Stimulated activated effector memory CD8-positive, alpha-beta T cell treated with anti-CD3 and anti-CD28 coated beads, Interleukin-12 subunit alpha, Interleukin-12 subunit beta, amount 100 ng/mL, for 72 hours (primary cell): ENCODE data around the gene PLXNC1.

ENCODE experiments used
- ATAC-seq: fragments of 150-1000 bp; cut with Tn5 transposase; 2 replicates; pipeline ENCODE4 v1.10.0; 2021
- DNase-seq, 2 donors: peaks; one replicate each; pipeline ENCODE4 v3.0.0; 2021 to 2022; ENCODE audit warnings: low spot score in 2 of 2
- H3K27ac Mint-ChIP-seq: one replicate; pipeline ENCODE4 v1.8.0; 2022; ENCODE audit warnings: mild to moderate bottlenecking, mixed read lengths
- H3K36me3 Mint-ChIP-seq: one replicate; pipeline ENCODE4 v1.8.0; 2022; ENCODE audit warnings: mild to moderate bottlenecking, mixed read lengths
- H3K4me1 Mint-ChIP-seq: one replicate; pipeline ENCODE4 v1.8.0; 2022; ENCODE audit warnings: mixed read lengths
- H3K4me3 Mint-ChIP-seq: one replicate; pipeline ENCODE4 v1.8.0; 2022; ENCODE audit warnings: mild to moderate bottlenecking, mixed read lengths
- H3K9me3 Mint-ChIP-seq: one replicate; pipeline ENCODE4 v1.8.0; 2022; ENCODE audit warnings: mixed read lengths

PLXNC1 gene

GRCh38 chr12:94122591-94122990 is 25.8 kb upstream of the PLXNC1 start:
- no peaks in the 10 kb centered on the region for H3K9me3 Mint-ChIP-seq
- H3K4me3 Mint-ChIP-seq = no peak overlapping the region
- H3K27ac Mint-ChIP-seq = peak overlapping the region; percentile 96
- peaks cover 30% of the 10 kb centered on the region for H3K4me1 Mint-ChIP-seq
- ATAC-seq (no peak), DNase-seq (no peak)
- H3K36me3 Mint-ChIP-seq = no peaks in the 10 kb centered on the region

- peak overlapping the region; percentile 63 for H3K4me3 Mint-ChIP-seq
- DNase-seq (no peak), ATAC-seq (no peak)
- no peaks in the 10 kb centered on the region for H3K36me3 Mint-ChIP-seq
- H3K4me1 Mint-ChIP-seq = peaks cover 30% of the 10 kb centered on the region
- peak overlapping the region; percentile 96 for H3K27ac Mint-ChIP-seq
- no peaks in the 10 kb centered on the region for H3K9me3 Mint-ChIP-seq
Observed at GRCh38 chr12:94123127-94123526, 25.2 kb upstream of the PLXNC1 start.

GRCh38 chr12:94126067-94126466 is 22.3 kb upstream of the PLXNC1 start:
- H3K9me3 Mint-ChIP-seq = peaks cover 2% of the 10 kb centered on the region
- H3K4me3 Mint-ChIP-seq = no peak overlapping the region
- no peak for ATAC-seq
- no peaks in the 10 kb centered on the region for H3K36me3 Mint-ChIP-seq
- no peak for DNase-seq
- H3K27ac Mint-ChIP-seq = no peak overlapping the region
- H3K4me1 Mint-ChIP-seq = peaks cover 30% of the 10 kb centered on the region

- Mint-ChIP-seq H3K4me3 (no peak overlapping the region), H3K36me3 (no peaks in the 10 kb centered on the region), H3K4me1 (peaks cover 30% of the 10 kb centered on the region), H3K9me3 (peaks cover 2% of the 10 kb centered on the region), H3K27ac (no peak overlapping the region)
- ATAC-seq (no peak), DNase-seq (no peak)
Observed at GRCh38 chr12:94127239-94128131, 20.9 kb upstream of the PLXNC1 start.

- Mint-ChIP-seq H3K9me3 (peaks cover 2% of the 10 kb centered on the region), H3K27ac (no peak overlapping the region), H3K4me3 (no peak overlapping the region), H3K36me3 (no peaks in the 10 kb centered on the region), H3K4me1 (peaks cover 25% of the 10 kb centered on the region)
- no peak for ATAC-seq
- DNase-seq = no peak
Observed at GRCh38 chr12:94128280-94128679, 20.1 kb upstream of the PLXNC1 start.

GRCh38 chr12:94133964-94134795 is 14.2 kb upstream of the PLXNC1 start:
- ATAC-seq = peak; percentile 84
- H3K9me3 Mint-ChIP-seq = peaks cover 2% of the 10 kb centered on the region
- no peak overlapping the region for H3K27ac Mint-ChIP-seq
- no peak for DNase-seq
- no peak overlapping the region for H3K4me3 Mint-ChIP-seq
- no peaks in the 10 kb centered on the region for H3K4me1 Mint-ChIP-seq
- no peaks in the 10 kb centered on the region for H3K36me3 Mint-ChIP-seq

GRCh38 chr12:94135896-94136295 is 12.5 kb upstream of the PLXNC1 start:
- no peaks in the 10 kb centered on the region for H3K36me3 Mint-ChIP-seq
- no peak for DNase-seq
- H3K9me3 Mint-ChIP-seq = no peaks in the 10 kb centered on the region
- H3K4me1 Mint-ChIP-seq = peaks cover 7% of the 10 kb centered on the region
- ATAC-seq = no peak
- no peak overlapping the region for H3K4me3 Mint-ChIP-seq
- H3K27ac Mint-ChIP-seq = no peak overlapping the region

- DNase-seq (no peak), ATAC-seq (no peak)
- Mint-ChIP-seq H3K36me3 (no peaks in the 10 kb centered on the region), H3K4me3 (no peak overlapping the region), H3K27ac (no peak overlapping the region), H3K4me1 (peaks cover 14% of the 10 kb centered on the region), H3K9me3 (no peaks in the 10 kb centered on the region)
Observed at GRCh38 chr12:94139816-94140215, 8.6 kb upstream of the PLXNC1 start.

GRCh38 chr12:94140556-94140955 is 7.8 kb upstream of the PLXNC1 start:
- ATAC-seq = peak; percentile 84
- Mint-ChIP-seq H3K36me3 (no peaks in the 10 kb centered on the region), H3K4me3 (no peak overlapping the region), H3K4me1 (peaks cover 14% of the 10 kb centered on the region), H3K9me3 (no peaks in the 10 kb centered on the region), H3K27ac (no peak overlapping the region)
- peak; percentile 25 to 72 for DNase-seq

- H3K4me3 Mint-ChIP-seq = no peak overlapping the region
- H3K4me1 Mint-ChIP-seq = peaks cover 14% of the 10 kb centered on the region
- DNase-seq (no peak), ATAC-seq (peak; percentile 23)
- H3K27ac Mint-ChIP-seq = no peak overlapping the region
- H3K36me3 Mint-ChIP-seq = no peaks in the 10 kb centered on the region
- H3K9me3 Mint-ChIP-seq = no peaks in the 10 kb centered on the region
Observed at GRCh38 chr12:94141004-94141764, 7.2 kb upstream of the PLXNC1 start.

- DNase-seq = no peak
- no peak for ATAC-seq
- Mint-ChIP-seq H3K4me1 (peaks cover 14% of the 10 kb centered on the region), H3K36me3 (no peaks in the 10 kb centered on the region), H3K27ac (no peak overlapping the region), H3K9me3 (no peaks in the 10 kb centered on the region), H3K4me3 (no peak overlapping the region)
Observed at GRCh38 chr12:94141892-94142291, 6.5 kb upstream of the PLXNC1 start.

GRCh38 chr12:94143438-94143837 is 4.9 kb upstream of the PLXNC1 start:
- no peak for ATAC-seq
- peaks cover 14% of the 10 kb centered on the region for H3K4me1 Mint-ChIP-seq
- H3K36me3 Mint-ChIP-seq = no peaks in the 10 kb centered on the region
- H3K4me3 Mint-ChIP-seq = no peak overlapping the region
- H3K27ac Mint-ChIP-seq = no peak overlapping the region
- no peak for DNase-seq
- no peaks in the 10 kb centered on the region for H3K9me3 Mint-ChIP-seq

- Mint-ChIP-seq H3K4me1 (peaks cover 14% of the 10 kb centered on the region), H3K36me3 (no peaks in the 10 kb centered on the region), H3K9me3 (no peaks in the 10 kb centered on the region), H3K27ac (no peak overlapping the region), H3K4me3 (no peak overlapping the region)
- ATAC-seq (no peak), DNase-seq (no peak)
Observed at GRCh38 chr12:94143951-94144350, 4.4 kb upstream of the PLXNC1 start.

- Mint-ChIP-seq H3K9me3 (no peaks in the 10 kb centered on the region), H3K4me1 (peaks cover 14% of the 10 kb centered on the region), H3K36me3 (no peaks in the 10 kb centered on the region), H3K27ac (no peak overlapping the region), H3K4me3 (no peak overlapping the region)
- no peak for DNase-seq
- ATAC-seq = no peak
Observed at GRCh38 chr12:94144781-94145180, 3.6 kb upstream of the PLXNC1 start.
